ES-I3 (cell line): Measurements from ENCODE around the gene ARL6IP5.

ENCODE experiments used
- H3K36me3 ChIP-seq: 2 replicates; pipeline ENCODE4 v1.6.1; 2013; ENCODE audit warnings: mild to moderate bottlenecking, low read length, control low read depth, moderate library complexity; ENCODE audit not compliant: insufficient read depth
- H3K4me1 ChIP-seq: 2 replicates; pipeline ENCODE4 v1.6.1; 2013; ENCODE audit warnings: mild to moderate bottlenecking, control low read depth, low read length; ENCODE audit not compliant: insufficient read depth
- H3K9ac ChIP-seq: 2 replicates; pipeline ENCODE4 v1.6.1; 2013; ENCODE audit warnings: low read depth, mild to moderate bottlenecking, low read length, moderate library complexity
- H3K9me3 ChIP-seq: 2 replicates; pipeline ENCODE4 v1.6.1; 2013; ENCODE audit warnings: mild to moderate bottlenecking, low read length, moderate library complexity; ENCODE audit not compliant: control insufficient read depth, insufficient read depth

Gene ARL6IP5, protein sequence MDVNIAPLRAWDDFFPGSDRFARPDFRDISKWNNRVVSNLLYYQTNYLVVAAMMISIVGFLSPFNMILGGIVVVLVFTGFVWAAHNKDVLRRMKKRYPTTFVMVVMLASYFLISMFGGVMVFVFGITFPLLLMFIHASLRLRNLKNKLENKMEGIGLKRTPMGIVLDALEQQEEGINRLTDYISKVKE

DNA sequence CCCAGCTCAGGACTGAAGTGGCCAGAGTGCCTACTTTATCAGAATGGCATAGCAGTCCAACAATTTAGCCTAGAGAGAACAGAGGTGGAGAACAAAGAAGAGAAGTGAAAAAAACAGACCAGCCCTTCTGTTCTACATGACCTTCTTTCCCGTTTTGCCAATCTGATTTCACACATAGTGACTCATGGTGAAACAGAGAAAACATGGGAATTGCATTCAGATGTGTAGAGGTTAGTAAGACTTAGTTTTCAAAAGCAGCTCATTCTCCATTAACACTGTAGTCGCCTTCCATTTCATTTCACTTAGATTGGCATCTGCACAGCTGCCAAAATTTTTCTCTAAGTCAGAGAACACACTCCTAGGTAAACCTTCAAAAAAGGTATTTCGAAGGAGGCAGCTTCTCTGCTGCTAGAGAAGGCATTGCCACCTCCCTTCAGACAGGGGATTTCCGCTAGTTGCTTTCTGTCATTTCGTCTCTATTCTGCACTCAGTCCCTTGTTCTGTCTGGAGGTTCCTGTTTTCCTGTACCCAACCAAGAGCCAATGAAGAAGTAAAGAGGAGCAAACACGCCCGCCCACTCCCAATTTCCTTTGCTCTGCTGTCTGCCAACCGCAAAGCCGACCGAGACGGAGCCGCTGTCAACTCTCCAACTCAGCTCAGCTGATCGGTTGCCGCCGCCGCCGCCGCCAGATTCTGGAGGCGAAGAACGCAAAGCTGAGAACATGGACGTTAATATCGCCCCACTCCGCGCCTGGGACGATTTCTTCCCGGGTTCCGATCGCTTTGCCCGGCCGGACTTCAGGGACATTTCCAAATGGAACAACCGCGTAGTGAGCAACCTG is at the start of gene ARL6IP5:
Gene ARL6IP5 (plus strand): TSS at position 612 of the 842 bp plus-strand sequence. CDS start 111 bp downstream, at position 723.
- H3K9me3 ChIP-seq = no peaks in the 10 kb centered on the region
- H3K36me3 ChIP-seq = no peaks in the 10 kb centered on the region
- H3K4me1 ChIP-seq = peaks cover 31% of the 10 kb centered on the region
- peak within 1 kb of the TSS; percentile 98 for H3K9ac ChIP-seq

DNA sequence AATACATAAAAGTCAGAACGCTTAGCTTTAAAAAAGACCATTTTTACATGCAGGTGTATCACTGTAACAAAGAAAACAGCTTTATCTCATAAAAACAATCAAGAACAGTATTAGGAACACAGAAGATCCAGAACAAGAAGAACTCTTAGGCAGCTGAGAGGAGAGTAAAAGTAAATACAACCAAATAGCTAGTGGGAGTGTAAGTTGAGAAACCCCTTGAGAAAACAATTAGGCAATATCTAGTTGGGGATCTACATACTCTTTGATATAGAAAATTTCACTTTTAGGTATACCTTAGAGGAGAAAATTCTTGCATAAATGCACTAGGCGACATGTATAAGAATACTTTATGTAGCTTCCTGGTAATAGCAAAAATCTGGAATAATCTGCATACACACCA is 40.1 kb upstream of the ARL6IP5 start:
- H3K9me3 ChIP-seq = no peaks in the 10 kb centered on the region
- H3K9ac ChIP-seq = no peak overlapping the region
- no peaks in the 10 kb centered on the region for H3K4me1 ChIP-seq
- peaks cover 6% of the 10 kb centered on the region for H3K36me3 ChIP-seq

DNA sequence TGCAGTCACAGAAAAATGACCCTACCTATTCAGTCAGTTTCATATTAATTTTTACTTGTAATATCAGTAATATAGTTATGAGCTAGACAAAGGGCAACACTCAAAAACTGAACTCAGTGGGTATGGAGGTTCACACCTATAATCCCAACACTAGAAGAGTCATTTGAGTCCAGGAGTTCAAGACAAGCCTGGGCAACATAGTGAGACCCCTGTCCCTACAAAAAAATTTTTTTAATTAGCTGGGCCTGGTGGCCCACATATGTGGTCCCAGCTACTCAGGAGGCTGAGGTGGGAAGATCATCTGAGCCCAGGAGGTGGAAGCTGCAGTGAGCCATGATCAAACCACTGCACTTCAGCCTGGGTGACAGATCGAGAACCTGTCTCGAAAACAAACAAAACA is 35.7 kb upstream of the ARL6IP5 start:
- no peaks in the 10 kb centered on the region for H3K4me1 ChIP-seq
- peaks cover 6% of the 10 kb centered on the region for H3K36me3 ChIP-seq
- no peak overlapping the region for H3K9ac ChIP-seq
- H3K9me3 ChIP-seq = no peaks in the 10 kb centered on the region

DNA sequence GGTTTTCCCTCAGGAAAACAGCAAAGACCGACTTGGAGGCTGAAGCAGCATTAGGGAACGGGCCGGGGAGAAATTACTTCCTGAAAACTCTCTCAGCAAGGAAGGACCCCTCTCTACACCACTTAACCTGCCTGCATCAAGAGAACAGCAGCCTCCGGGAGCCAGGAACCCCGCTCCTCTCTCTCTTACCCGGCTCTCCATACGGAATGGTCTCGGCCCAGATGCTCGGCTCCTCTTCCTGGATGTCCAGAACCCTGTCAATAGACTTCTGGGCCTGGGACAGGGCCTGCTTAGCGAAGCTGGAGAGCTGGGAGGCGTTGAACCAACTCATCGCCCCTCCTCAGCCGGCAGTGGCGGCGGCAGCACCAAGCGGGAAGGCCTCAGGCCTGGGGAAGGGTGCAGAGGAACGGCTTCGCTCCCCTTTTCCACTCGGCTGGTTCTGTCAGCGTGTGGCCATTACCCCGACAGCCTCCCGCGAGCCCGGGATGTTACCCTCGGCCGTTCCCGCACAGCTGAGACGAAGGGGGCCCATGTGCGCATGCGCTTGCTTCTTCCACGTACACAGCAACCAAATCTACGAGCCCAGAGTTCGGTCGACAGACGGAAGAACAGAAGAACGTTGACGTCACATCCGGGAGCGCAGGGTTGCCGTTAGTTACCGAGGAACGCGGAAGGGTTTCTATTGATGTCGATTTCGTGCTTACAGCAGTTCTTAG is 32.8 kb upstream of the ARL6IP5 start, which contains the start of gene TMF1:
Gene TMF1 (minus strand): TSS at position 578 of the 716 bp plus-strand sequence. CDS start 247 bp downstream, at position 331.
- Histone ChIP-seq H3K9ac (peak within 1 kb of the TSS; percentile 91), H3K36me3 (peaks cover 6% of the 10 kb centered on the region), H3K9me3 (no peaks in the 10 kb centered on the region), H3K4me1 (no peaks in the 10 kb centered on the region)

DNA sequence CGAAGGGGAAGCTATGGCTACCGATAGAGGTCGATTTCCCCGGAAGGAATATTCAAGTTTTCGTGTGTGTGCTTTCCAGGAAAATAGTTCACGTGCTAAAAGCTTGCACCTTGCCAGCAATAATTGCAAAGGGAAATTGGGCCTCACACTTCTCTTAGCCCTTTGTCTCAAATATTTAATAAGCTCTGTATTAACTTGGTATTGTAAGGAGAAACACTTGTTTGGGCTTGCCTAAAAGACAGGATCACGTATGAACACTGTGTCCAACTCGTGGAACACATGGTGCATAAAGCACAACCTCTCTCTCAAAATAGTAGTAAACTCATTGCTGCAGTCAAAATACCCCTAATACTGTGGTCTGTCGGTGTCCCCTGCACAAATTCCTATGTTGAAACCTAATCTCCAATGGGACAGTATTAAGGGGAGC is 32.3 kb upstream of the ARL6IP5 start:
- H3K9ac ChIP-seq = peak overlapping the region; percentile 91
- peaks cover 4% of the 10 kb centered on the region for H3K36me3 ChIP-seq
- H3K4me1 ChIP-seq = no peaks in the 10 kb centered on the region
- H3K9me3 ChIP-seq = no peaks in the 10 kb centered on the region

DNA sequence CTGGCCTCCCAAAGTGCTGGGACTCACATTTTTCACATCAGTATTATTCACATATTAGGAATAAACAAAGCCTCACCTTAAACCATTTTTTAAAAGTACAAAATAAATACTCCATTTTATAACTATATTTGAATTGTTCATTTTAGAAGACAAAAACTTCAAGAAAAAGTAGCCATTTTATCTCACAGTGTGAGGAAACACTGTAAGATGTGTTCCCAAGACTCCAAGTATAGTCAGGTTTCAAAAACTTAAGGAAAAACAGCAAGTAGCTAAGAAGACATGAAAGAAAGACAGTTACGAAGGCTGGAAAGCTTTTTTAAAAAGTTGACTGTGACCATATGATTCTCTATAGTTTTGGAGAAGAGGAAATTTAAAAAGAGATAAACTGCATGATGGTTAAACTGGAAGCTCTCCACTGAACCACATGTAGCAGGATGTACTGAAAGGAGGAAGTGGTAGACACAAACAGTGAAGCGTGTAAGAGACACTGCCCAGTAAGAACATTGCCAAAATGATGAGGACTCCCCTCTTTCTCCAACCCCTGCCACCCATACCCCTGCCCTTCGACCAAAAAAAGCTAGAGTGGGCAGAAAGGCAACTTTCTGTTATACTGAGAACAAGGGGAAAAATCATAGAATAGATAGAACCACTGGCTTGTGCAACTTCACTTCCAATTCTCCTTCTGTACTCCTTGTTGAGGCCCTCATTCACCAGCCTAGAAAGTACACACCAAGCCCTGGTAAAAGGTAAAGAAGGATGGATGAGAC is 26.4 kb upstream of the ARL6IP5 start:
- Histone ChIP-seq H3K4me1 (no peaks in the 10 kb centered on the region), H3K36me3 (peaks cover 6% of the 10 kb centered on the region), H3K9ac (no peak overlapping the region), H3K9me3 (no peaks in the 10 kb centered on the region)

DNA sequence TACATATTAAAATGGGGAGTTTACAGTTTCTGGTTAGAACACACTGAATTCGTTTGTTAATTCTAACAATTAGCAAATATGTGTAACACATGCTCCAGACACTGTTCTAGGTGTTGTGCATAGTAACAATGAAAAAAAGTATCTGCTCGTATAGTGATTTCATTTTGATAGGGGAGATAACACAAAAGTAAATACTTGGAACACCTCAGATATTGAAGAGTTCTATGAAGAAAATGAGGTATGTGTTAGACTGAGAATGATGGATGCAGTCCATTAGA is 25.9 kb upstream of the ARL6IP5 start:
- no peaks in the 10 kb centered on the region for H3K4me1 ChIP-seq
- no peaks in the 10 kb centered on the region for H3K9me3 ChIP-seq
- peaks cover 6% of the 10 kb centered on the region for H3K36me3 ChIP-seq
- H3K9ac ChIP-seq = no peak overlapping the region

DNA sequence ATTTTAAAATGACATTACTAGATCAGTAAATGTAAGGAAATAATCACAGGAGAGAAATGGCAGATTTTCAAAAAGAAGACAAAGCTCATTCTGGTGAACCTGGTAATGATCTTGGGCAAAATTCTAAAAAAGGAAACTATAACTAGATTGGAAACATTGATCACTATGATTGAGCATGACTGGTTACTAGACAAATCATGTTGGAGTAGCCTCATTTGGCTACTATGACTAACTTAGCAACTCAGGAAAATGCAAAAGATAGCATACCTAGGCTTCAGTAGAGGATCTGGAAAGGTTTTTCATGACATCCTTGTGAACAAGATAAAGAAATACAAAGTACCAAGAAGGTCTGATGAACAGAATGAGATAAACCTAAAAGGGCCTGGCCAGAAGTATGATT is 25.0 kb upstream of the ARL6IP5 start:
- no peaks in the 10 kb centered on the region for H3K9me3 ChIP-seq
- H3K4me1 ChIP-seq = no peaks in the 10 kb centered on the region
- no peak overlapping the region for H3K9ac ChIP-seq
- H3K36me3 ChIP-seq = peaks cover 6% of the 10 kb centered on the region

DNA sequence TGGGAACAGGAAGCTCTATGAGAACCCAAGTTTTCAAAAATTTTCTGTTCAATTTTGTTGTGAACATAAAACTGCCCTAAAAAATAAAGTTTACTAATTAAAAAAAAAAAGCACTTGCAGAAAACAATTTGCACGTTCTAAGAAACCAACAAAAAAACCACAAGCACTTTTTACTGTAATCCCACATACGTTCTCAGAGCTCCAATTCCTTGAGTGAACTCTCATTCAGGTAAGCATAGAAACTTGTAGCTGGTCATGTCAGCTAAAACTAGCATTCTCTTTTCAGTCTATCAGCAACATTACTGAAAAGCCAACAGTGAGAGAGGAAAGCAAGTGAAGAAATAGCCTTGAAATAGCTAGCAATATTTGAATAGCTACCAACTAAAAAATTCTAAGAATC is 21.1 kb upstream of the ARL6IP5 start:
- H3K36me3 ChIP-seq = peaks cover 6% of the 10 kb centered on the region
- H3K4me1 ChIP-seq = no peaks in the 10 kb centered on the region
- H3K9me3 ChIP-seq = no peaks in the 10 kb centered on the region
- H3K9ac ChIP-seq = no peak overlapping the region

DNA sequence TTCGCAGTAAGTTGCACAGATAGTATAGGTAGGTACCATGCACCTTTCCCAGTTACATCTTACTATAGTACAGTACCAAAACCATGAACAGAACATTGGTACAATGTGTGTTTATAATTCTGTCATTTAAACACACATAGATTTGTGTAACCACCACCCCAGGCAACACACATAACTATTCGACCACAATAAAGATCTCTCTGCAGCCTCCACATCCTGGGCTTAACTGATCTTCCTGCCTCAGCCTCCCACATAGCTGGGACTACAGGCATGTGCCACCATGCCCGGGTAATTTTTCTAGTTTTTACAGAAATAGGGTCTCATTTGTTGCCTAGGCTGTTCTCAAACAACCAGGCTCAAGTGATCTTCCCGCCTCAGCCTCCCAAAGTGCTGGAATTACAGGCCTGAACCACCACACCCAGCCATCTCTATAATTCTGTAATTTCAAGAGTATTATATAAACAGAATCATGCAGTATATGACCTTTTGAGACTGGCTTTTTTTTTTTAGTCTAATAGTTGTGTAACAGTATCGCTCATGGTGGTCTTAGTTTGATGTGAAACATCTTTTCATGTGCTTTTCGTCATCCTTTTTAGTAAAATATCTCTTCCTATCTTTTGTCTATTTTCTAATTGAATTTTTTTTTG is 19.3 kb upstream of the ARL6IP5 start:
- H3K4me1 ChIP-seq = no peaks in the 10 kb centered on the region
- peaks cover 3% of the 10 kb centered on the region; the same call in 1 of the 2 replicates for H3K36me3 ChIP-seq
- H3K9me3 ChIP-seq = no peaks in the 10 kb centered on the region
- no peak overlapping the region for H3K9ac ChIP-seq

DNA sequence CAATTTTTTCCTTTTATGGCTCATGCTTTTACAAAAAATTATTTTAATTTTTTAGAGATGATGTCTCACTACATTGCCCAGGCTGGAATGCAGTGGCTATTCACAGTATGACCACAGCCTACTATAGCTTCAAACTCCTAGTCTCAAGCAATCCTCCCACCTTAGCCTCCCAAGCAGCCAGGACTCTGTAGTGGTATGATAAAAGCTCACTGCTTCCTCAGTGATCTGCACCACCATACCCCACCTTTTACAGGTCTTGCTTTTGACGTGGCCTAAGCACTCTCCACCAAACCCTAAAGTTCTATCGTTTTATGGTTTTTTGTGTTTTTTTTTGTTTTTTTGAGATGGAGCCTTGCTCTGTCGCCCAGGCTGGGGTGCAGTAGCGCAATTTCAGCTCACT is 18.6 kb upstream of the ARL6IP5 start:
- Histone ChIP-seq H3K36me3 (peaks cover 3% of the 10 kb centered on the region; the same call in 1 of the 2 replicates), H3K4me1 (no peaks in the 10 kb centered on the region), H3K9me3 (no peaks in the 10 kb centered on the region), H3K9ac (no peak overlapping the region)

DNA sequence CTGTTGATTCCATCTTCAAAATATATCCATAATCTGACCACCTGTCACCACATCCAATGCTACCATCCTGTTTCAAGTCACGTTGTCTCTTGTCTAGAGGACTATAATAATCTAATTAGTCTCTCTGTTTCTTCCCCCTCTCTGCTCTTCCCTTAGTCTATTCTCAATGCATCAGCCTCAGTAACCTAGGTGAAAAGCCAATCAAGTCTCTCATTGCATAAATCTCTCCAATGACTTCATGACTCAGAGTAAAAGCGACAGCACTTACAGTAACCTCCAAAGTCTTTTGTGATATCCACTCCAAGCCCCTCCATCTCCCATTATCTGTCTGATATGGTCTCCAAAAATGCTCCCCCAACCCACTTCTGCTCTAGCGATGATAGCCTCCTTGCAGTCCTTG is 11.8 kb upstream of the ARL6IP5 start:
- H3K9ac ChIP-seq = no peak overlapping the region
- no peaks in the 10 kb centered on the region for H3K4me1 ChIP-seq
- no peaks in the 10 kb centered on the region for H3K36me3 ChIP-seq
- no peaks in the 10 kb centered on the region for H3K9me3 ChIP-seq

DNA sequence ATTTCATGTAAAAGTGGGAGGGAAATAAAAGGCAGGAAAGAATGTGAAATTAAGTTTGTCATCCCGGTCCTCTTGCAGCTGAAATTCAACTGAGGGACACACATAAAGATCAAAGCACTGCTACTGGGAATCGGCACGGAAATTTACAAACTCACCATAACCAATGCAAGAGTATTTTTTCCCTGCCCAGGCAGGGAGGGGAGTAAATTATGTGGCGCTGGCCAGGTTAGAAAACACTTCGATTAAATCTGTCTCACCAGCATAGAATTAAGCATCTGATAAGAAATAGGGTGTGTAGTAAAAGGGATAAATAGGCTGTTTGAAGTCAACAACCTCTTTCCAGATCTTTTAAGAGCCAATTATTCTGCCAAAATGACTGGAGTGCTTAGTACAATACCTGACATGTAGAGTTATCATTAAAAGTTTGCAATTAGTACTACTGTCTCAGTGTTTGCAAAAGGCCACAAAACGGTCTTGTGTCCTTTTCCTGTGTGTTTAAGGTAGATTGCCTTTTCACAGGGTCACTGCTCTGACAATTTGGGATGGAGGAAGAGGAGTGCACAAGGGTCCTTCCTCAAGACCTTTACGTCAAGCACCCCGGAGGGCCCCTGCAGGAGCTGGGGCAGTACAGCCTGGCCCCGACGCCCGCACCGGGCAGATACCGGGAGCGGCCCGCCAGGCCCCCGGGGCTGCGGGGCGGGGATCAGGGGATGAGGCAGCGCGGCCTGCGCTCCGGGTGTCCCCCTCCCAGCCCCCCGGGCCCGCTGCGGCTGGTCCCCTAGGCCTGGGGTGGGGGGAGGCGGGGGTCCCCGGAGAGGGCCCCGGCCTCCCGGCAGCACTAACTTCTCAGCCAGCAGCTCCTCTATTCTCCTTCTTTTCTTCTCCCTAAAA is 5.2 kb upstream of the ARL6IP5 start:
- Histone ChIP-seq H3K36me3 (no peaks in the 10 kb centered on the region), H3K9ac (peak overlapping the region; percentile 84), H3K4me1 (0 out of 2 replicates have a peak, but pooled peaks cover 8% of the 10 kb centered on the region), H3K9me3 (no peaks in the 10 kb centered on the region)
